NCI-H1105 (cell line): ENCODE results near the gene UCMA.

Experiments used
- DNase-seq: peaks from one replicate; lab custom pipeline; 2025; lab: John Stamatoyannopoulos, UW

UCMA gene

GRCh38 chr10:13187135-13187534 lies 47.0 kb downstream of the UCMA start:
- DNase-seq, result no peak

GRCh38 chr10:13184730-13185514 lies 49.3 kb downstream of the UCMA start:
- DNase-seq, result peak; percentile 40

DNA sequence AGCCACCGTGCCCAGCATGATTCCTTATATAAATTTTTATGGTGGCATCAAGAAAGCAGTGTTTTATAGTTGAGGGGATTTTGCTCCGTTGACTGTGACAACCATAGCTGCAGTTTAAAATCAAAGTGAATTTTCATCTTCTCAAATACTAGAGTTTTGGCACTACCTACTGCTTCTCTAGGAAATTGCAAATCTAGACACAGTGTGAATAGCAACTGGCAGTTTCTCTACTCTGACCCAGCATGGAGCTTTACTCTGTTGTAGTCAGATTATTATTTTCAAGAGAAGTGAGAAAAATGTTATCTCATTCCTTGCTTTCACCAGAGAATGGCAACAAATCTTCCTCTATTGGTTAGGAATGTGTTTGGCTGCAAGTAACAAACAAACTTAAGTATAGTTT lies 49.9 kb downstream of the UCMA start:
- DNase-seq, result no peak

GRCh38 chr10:13183625-13184024 lies 50.5 kb downstream of the UCMA start:
- no peak for DNase-seq

DNA sequence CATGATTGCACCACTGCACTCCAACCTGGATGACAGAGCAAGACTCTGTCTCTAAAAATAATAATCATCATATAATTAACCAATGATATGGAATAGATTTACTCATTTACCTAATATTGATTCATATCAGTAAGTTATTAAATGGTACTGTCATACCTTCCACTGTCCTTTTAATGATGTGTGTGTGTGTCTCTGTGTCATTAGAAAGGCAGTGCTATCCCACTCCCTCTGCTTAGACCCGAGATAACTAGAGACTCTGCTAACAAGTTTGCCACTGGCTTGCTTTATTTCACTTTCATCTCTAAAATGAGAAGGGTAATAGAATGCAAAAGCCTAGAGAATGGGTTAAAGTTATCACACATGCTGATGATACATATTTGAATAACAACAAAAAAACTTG lies 51.8 kb downstream of the UCMA start:
- DNase-seq, result no peak

DNA sequence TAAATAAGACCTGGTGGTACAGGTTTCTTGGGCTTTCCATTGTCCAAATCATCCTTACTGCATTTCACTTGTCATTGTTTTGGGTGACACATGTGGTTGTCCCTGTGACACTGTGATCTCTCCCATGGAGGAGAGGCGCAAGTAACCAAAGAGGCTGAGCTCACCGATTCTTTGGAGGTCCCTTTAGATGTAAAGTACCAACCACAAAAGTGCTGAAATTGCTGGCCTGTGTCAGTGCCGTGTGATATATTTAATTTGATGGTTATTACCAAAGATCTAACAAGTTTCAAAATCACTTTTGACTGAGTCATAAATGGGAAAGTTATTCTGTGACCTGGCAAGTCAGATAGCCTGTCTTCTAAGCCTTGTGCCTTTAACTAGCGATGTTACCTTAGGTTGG lies 53.4 kb downstream of the UCMA start:
- no peak for DNase-seq

- DNase-seq, result no peak
Measured at GRCh38 chr10:13173616-13174015, 60.6 kb downstream of the UCMA start.
